H1 (cell line): ENCODE measurements around the gene KRTAP10-7. TPM values are rescaled to one million over a fixed set of nuclear protein-coding genes. Genes with fewer than 3 reads are reported as not detected.

Source experiments
- ATF2 ChIP-seq: IDR thresholded peaks from 2 replicates; pipeline ENCODE4 v1.6.1; 2012; ENCODE audit warnings: low read length, inconsistent platforms
- PHF8 ChIP-seq: fragments of 200-600 bp; sonication (generic); conservative IDR thresholded peaks from 2 replicates; pipeline ENCODE4 v1.7.1; 2012; ENCODE audit warnings: low read depth, mild to moderate bottlenecking, inconsistent platforms, low read length, moderate library complexity
- TEAD4 ChIP-seq: IDR thresholded peaks from 2 replicates; pipeline ENCODE4 v1.6.1; 2012; ENCODE audit warnings: low read depth, low read length, inconsistent platforms, mixed read lengths
- polyA plus RNA-seq, 7 experiments: library from polyadenylated mRNA; depleted of rRNA in 3 of 7; stranded (reverse) in 5 of 7; unstranded in 2 of 7; fragments of >200 nt in 5 of 7; fragments of 200-250 nt in 2 of 7; gene quantifications; 1 replicate in 5 of 7; 2 replicates in 1 of 7; 4 replicates in 1 of 7; pipeline versions ENCODE4 v1.2.1 to v1.2.3, GENCODE V29; 2011 to 2013; ENCODE audit warnings: missing spikeins in 2 of 7, mixed read lengths in 2 of 7
- total RNA-seq: library from RNA; stranded (reverse); fragmentation: NEBNext Ultra II Directional; extraction: Animal tissue kit (Norgen Biotek cat#: 25700); gene quantifications from 2 replicates; pipeline ENCODE4 v1.2.1, GENCODE V29; 2021

KRTAP10-7 gene
- total and polyA plus RNA-seq, 2 of the 8 experiments (the other 6 are each of a cell fraction or from before 2014, with no cell fraction given) = not detected

- TF ChIP-seq ATF2 (no peak), TEAD4 (no peak), PHF8 (no peak)
- TF ChIP-seq, all 59 proteins: peak for 2
These were observed 18.1 kb downstream of the KRTAP10-7 start (continued) for GRCh38 chr21:44618504-44618903.
